Measurements from ENCODE around the gene LNX1. TPM values are rescaled to one million over a fixed set of nuclear protein-coding genes. Genes with fewer than 3 reads are reported as not detected.

Gene LNX1
- total RNA-seq, 1 donor from 2014 or later: 13.0 TPM

DNA sequence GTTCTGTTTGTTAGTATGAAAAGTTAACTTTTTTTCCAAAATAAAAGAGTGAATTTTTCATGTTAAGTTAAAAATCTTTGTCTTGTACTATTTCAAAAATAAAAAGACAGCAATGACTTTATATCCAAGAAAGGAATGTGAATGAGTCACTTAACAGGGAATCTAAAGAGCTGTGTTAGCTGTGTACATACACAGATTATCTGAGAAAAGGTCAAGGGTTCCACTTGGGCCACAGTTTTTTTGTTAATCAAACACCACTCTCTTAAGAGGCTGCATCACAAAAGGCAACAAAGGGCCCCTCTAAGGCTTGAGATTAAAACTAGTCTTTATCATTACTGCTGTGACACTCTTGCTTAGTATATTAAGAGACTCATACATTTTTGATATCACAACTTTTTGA lies 131.7 kb downstream of the LNX1 start:
- no peak for DNase-seq (ENCODE audit: low spot score in 2 of 2, unreplicated experiment in 2 of 2)
- no peaks in the 10 kb centered on the region for H3K27me3 Mint-ChIP-seq (ENCODE audit: low read depth)
- no peaks in the 10 kb centered on the region for H3K4me1 Mint-ChIP-seq
- no peak overlapping the region for H3K4me3 Mint-ChIP-seq
- peaks cover 56% of the 10 kb centered on the region for H3K36me3 Mint-ChIP-seq
- TF ChIP-seq, protein P1, sequence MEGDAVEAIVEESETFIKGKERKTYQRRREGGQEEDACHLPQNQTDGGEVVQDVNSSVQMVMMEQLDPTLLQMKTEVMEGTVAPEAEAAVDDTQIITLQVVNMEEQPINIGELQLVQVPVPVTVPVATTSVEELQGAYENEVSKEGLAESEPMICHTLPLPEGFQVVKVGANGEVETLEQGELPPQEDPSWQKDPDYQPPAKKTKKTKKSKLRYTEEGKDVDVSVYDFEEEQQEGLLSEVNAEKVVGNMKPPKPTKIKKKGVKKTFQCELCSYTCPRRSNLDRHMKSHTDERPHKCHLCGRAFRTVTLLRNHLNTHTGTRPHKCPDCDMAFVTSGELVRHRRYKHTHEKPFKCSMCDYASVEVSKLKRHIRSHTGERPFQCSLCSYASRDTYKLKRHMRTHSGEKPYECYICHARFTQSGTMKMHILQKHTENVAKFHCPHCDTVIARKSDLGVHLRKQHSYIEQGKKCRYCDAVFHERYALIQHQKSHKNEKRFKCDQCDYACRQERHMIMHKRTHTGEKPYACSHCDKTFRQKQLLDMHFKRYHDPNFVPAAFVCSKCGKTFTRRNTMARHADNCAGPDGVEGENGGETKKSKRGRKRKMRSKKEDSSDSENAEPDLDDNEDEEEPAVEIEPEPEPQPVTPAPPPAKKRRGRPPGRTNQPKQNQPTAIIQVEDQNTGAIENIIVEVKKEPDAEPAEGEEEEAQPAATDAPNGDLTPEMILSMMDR (IDR thresholded peaks at IDR 0.05; ENCODE audit: unreplicated experiment): no peak
- H3K9me3 Mint-ChIP-seq: no peaks in the 10 kb centered on the region
- H3K27ac Mint-ChIP-seq: no peak overlapping the region

- no peak overlapping the region for H3K27ac Mint-ChIP-seq
- TF ChIP-seq, protein P1 (IDR thresholded peaks at IDR 0.05; ENCODE audit: unreplicated experiment): no peak
- peaks cover 47% of the 10 kb centered on the region for H3K36me3 Mint-ChIP-seq
- H3K4me1 Mint-ChIP-seq: no peaks in the 10 kb centered on the region
- no peak for DNase-seq (ENCODE audit: low spot score in 2 of 2, unreplicated experiment in 2 of 2)
- H3K4me3 Mint-ChIP-seq: no peak overlapping the region
- no peaks in the 10 kb centered on the region for H3K27me3 Mint-ChIP-seq (ENCODE audit: low read depth)
- no peaks in the 10 kb centered on the region for H3K9me3 Mint-ChIP-seq
Observed at GRCh38 chr4:53456178-53456577, 135.1 kb downstream of the LNX1 start.

- no peak for DNase-seq (ENCODE audit: low spot score in 2 of 2, unreplicated experiment in 2 of 2)
- H3K36me3 Mint-ChIP-seq: peaks cover 46% of the 10 kb centered on the region
- peaks cover under 1% of the 10 kb centered on the region for H3K4me1 Mint-ChIP-seq
- no peaks in the 10 kb centered on the region for H3K27me3 Mint-ChIP-seq (ENCODE audit: low read depth)
- no peak overlapping the region for H3K27ac Mint-ChIP-seq
- H3K9me3 Mint-ChIP-seq: no peaks in the 10 kb centered on the region
- TF ChIP-seq, protein P1 (IDR thresholded peaks at IDR 0.05; ENCODE audit: unreplicated experiment): no peak
- no peak overlapping the region for H3K4me3 Mint-ChIP-seq
Observed at GRCh38 chr4:53455766-53456165, 135.5 kb downstream of the LNX1 start.

- Mint-ChIP-seq H3K4me1 (peaks cover 3% of the 10 kb centered on the region), H3K4me3 (no peak overlapping the region), H3K27me3 (ENCODE audit: low read depth) (no peaks in the 10 kb centered on the region), H3K9me3 (no peaks in the 10 kb centered on the region), H3K36me3 (peaks cover 34% of the 10 kb centered on the region), H3K27ac (no peak overlapping the region)
- TF ChIP-seq, protein P1 (IDR thresholded peaks at IDR 0.05; ENCODE audit: unreplicated experiment): no peak
- no peak for DNase-seq (ENCODE audit: low spot score in 2 of 2, unreplicated experiment in 2 of 2)
Observed at GRCh38 chr4:53453385-53453784, 137.9 kb downstream of the LNX1 start.

DNA sequence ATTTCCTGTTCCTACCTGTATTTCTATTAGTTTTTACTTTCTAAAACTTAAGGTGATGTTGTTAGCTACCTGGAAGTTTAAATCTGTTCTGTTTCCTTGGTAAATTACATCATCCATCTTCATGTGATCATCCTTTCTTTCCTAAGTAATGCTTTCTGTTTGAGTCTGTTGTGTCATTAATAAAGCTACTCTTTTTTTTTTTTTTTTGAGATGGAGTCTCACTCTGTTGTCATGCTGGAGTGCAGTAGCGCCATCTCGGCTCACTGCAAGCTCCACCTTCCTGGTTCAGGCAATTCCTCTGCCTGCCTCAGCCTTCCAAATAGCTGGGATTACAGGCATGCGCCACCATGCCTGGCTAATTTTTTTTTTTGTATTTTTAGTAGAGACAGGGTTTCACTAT lies 140.5 kb downstream of the LNX1 start:
- H3K27me3 Mint-ChIP-seq (ENCODE audit: low read depth): no peaks in the 10 kb centered on the region
- no peak for DNase-seq (ENCODE audit: low spot score in 2 of 2, unreplicated experiment in 2 of 2)
- no peak overlapping the region for H3K4me3 Mint-ChIP-seq
- peaks cover 36% of the 10 kb centered on the region for H3K36me3 Mint-ChIP-seq
- peak overlapping the region; percentile 51 for H3K27ac Mint-ChIP-seq
- peaks cover 3% of the 10 kb centered on the region for H3K4me1 Mint-ChIP-seq
- TF ChIP-seq, protein P1 (IDR thresholded peaks at IDR 0.05; ENCODE audit: unreplicated experiment): no peak
- no peaks in the 10 kb centered on the region for H3K9me3 Mint-ChIP-seq

- DNase-seq (ENCODE audit: low spot score in 2 of 2, unreplicated experiment in 2 of 2): no peak
- TF ChIP-seq, protein P1 (IDR thresholded peaks at IDR 0.05; ENCODE audit: unreplicated experiment): no peak
- Mint-ChIP-seq H3K36me3 (peaks cover 32% of the 10 kb centered on the region), H3K27ac (no peak overlapping the region), H3K4me3 (no peak overlapping the region), H3K9me3 (no peaks in the 10 kb centered on the region), H3K4me1 (no peaks in the 10 kb centered on the region), H3K27me3 (ENCODE audit: low read depth) (no peaks in the 10 kb centered on the region)
Observed at GRCh38 chr4:53444954-53445353, 146.3 kb downstream of the LNX1 start.

Measured in mesothelial cell of epicardium (in vitro differentiated cells).